ENCODE results near the gene PPP2R3C.
"Not testable (repeated sequence)": the region's sequence is repeated elsewhere in the genome, so short reads cannot be mapped to it uniquely, and the experiment has no call there.

PPP2R3C gene

GRCh38 chr14:35123388-35123703 lies 1.6 kb upstream of the PPP2R3C start:
- DNase-seq, result no peak

GRCh38 chr14:35122696-35123387 lies 1.1 kb upstream of the PPP2R3C start:
- DNase-seq, result no peak

- DNase-seq, result no peak
Measured at GRCh38 chr14:35121026-35121886, 534 bp downstream of the PPP2R3C start.

GRCh38 chr14:35117112-35117511 lies 4.7 kb downstream of the PPP2R3C start:
- DNase-seq, result no peak

- no peak for DNase-seq
Measured at GRCh38 chr14:35116242-35116641, 5.5 kb downstream of the PPP2R3C start.

DNA sequence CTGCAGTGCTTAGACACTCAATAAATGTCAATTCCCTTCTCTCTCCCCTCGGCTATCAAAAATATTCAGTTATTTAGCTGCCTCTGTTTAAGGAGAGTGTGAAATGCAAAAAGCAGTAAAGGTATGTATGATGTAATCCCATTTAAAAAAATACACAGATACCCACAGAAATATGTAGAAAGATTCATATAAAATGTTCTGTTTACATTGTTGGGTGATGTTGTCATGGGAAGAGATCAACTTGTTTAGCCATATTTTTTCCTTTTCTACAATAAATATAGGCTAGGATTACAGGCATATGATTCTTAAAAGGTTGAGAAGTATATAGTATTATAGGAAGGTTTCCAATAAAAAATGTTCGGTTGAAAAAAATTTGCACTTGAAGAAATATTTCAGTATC lies 7.8 kb downstream of the PPP2R3C start:
- DNase-seq, result no peak

DNA sequence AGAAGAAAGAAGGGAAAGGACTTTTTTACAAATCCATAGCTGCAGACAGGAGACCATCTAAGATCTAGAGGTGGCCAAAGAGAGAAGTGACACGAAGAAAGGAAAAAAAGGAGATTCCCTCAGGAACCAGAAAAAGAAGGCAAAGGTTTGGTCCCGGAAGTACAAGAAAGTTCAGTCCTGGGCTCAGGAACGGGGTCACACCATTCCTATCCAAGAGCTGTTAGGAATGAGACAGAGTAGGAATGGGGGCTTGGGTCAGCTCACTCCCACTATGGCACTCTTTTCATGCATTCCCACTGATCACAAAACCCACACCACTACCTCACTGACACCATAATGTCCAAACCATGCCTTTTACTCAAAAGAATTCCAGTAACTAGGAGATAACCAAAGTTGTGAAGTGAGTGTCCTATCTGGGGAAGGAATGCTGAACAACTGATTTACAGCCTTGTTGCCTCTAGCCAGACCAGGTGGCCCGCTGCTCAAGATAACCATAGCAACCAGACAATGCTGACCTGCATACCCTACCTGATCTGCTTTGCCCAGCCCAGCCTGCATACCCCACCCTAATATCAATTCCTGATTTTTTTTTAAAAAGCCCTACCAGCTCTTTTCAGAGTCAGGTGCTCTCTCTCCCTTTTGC lies 8.4 kb downstream of the PPP2R3C start:
- peak; percentile 69 for DNase-seq

DNA sequence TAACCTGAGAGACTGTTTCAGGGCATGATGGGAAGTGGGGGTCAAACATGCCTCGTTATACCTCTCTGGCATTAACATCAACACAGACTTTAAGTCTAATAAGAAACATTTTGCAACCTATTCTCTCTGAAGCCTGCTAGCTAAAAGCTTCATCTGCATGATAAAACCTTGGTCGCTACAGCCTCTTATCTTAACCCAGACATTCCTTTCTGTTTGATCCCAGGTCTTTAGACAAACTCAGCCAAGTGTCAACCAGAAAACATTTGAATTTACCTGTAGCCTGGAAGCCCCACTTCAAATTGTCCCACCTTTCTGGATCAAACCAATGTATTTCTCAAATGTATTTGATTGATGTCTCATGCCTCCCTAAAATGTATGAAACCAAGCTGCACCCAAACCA lies 9.1 kb downstream of the PPP2R3C start:
- no peak for DNase-seq

- no peak for DNase-seq
Measured at GRCh38 chr14:35107866-35108265, 13.9 kb downstream of the PPP2R3C start.

DNA sequence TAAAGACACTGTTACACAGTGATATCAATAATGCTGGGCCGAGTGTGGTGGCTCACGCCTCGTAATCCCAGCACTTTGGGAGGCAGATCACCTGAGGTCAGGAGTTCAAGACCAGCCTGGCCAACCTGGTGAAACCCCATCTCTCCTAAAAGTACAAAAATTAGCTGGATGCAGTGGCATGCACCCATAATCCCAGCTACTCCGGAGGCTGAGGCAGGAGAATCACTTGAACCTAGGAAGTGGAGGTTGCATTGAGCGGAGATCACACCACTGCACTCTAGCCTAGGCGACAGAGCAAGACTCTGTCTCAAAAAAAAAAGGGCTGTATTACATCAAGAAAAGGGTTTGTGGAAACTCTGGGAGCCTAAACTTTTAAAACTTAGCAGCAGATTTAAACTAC lies 27.1 kb downstream of the PPP2R3C start:
- DNase-seq, result not testable (repeated sequence)

DNA sequence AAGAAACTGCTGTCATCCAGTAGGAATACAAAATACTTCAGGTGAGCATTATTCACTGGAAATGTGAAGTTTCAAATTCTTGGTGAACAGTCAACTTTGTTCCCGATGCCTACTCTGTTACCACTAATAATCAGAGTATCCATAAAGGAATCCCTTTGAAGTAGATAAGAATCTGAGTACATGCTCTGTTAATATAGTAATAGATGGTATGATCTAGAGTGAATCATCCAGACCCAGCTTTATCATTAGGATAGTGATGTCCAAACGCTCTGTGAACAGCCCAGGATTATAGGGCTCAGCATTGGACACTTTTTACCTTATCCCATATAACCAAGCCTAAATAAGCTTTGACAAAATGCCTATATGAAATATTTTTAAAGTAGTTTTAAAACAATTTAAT lies 33.3 kb downstream of the PPP2R3C start:
- DNase-seq, result no peak

GRCh38 chr14:35085441-35085840 lies 36.3 kb downstream of the PPP2R3C start:
- DNase-seq, result no peak

DNA sequence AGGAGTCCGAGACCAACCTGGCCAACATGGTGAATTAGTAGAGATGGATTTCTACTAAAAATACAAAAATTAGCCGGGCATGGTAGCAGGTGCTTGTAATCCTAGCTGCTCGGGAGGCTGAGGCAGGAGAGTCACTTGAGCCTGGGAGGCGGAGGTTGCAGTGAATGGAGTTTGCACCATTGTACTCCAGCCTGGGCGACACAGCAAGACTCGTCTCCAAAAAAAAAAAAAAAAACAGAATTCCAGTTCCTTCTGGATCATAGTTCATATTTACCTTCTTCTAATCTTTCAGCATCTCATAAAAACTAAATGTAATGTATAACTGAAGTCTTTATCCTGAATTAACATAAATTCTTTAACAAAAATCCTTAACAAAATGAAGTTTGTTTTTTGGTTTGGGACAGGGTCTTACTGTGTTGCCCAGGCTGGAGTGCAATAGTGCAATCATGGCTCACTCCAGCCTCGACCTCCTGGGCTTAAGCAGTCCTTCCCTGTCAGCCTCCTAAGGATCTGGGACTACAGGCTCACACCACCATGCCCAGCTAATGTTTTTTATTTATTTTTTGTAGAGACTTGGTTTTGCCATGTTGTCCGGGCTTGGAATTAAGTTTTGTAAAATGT lies 38.1 kb downstream of the PPP2R3C start:
- DNase-seq, result no peak

GRCh38 chr14:35079742-35080141 lies 42.0 kb downstream of the PPP2R3C start:
- no peak for DNase-seq

DNA sequence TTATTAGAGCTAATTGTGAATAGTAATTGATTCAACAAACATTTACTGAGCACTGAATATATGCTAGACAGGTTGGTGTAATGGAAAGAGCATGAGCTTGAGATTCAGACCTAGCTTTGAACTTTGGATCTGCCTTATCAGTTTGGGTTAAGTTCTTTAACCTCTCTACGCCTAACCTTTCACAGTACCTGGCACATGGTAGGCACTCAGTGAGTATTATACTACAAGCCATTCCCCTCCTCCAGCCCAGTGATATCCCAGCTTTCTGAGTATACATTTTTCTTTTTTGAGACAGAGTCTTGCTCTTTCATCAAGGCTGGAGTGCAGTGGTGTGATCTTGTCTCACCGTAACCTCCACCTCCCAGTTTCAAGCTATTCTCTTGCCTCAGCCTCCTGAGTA lies 43.7 kb downstream of the PPP2R3C start:
- no peak for DNase-seq

DNA sequence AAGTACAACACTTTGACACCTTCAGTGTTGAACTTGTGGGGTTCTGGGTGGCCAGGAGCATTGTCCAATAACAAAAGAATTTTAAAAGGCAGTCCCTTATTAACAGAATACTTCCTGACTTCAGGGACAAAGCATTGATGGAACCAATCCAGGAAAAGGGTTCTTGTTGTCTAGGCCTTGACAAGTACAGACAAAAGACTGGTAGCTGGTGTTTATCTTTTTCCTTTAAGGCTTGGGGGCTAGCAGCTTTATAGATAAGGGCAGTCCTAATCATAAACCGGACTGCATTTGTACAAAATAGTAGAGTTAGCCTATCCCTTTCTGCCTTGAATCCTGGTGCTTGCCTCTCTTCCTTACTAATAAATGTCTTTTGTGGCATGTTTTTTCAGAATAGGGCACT lies 48.3 kb downstream of the PPP2R3C start:
- DNase-seq, result no peak

DNA sequence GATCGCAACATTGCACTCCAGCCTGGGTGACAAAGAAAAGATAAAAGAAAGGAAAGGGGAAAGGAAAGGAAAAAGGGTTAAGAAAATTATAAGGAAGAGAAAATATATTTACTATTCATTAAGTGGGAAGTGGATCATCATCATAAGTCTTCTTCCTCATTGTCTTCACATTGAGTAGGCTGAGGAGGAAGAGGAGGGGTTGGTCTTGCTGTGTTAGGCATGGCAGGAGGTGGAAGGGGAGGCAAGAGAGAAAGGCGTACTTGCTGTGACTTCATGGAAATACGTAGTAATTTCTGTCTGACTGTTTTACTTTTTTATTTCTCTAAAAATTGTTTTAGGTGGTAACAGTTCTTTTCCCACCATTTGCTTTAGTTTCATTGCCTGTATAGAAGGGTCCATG lies 49.6 kb downstream of the PPP2R3C start:
- no peak for DNase-seq

DNA sequence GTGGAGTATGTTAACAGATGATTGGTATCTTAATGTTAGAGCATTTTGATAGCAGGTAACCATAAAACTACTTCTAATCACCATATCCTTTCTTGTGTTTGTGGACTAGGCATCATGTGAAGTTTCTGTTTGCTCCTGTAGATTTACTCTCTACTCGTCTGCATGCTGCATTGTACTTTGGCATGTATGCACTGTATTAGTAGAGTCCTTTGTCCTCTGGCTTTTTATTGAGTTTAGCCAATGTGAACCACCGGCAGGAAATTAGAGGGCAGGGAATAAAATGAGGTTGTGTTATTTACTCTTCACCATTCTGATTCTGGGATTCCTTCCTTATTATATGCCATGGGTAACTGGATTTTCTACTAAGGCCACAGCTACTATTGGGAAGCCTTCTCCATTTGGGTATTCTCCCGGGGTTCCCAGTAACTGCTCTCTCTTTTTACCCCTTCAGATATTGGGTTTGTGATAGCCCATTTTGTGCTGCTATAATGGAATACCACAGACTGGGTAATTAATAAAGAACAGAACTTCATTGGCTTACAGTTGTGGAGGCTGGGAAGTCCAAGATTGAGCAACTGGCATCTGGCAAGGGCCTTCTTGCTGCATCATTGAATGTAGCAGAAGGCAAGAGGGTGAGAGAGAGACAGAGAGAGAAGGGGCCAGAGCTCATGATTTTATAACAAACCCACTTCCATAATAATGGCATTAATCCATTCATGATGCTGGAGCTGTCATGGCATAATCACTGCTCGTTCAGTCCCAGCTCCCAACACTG lies 53.4 kb downstream of the PPP2R3C start:
- no peak for DNase-seq

DNA sequence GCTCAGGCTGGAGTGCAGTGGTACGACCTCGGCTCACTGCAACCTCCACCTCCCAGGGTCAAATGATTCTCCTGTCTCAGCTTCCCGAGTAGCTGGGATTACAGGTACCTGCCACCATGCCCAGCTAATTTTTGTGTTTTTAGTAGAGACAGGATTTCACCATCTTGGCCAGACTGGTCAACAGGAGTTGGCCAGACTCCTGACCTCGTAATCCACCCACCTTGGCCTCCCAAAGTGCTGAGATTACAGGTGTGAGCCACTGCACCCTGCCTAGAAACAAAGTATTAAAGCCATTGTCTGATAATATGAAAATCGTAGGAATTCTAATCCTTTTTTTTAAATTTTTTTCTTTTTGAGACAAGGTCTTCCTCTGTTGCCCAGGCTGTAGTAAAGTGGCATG lies 56.1 kb downstream of the PPP2R3C start:
- DNase-seq, result not testable (repeated sequence)

DNA sequence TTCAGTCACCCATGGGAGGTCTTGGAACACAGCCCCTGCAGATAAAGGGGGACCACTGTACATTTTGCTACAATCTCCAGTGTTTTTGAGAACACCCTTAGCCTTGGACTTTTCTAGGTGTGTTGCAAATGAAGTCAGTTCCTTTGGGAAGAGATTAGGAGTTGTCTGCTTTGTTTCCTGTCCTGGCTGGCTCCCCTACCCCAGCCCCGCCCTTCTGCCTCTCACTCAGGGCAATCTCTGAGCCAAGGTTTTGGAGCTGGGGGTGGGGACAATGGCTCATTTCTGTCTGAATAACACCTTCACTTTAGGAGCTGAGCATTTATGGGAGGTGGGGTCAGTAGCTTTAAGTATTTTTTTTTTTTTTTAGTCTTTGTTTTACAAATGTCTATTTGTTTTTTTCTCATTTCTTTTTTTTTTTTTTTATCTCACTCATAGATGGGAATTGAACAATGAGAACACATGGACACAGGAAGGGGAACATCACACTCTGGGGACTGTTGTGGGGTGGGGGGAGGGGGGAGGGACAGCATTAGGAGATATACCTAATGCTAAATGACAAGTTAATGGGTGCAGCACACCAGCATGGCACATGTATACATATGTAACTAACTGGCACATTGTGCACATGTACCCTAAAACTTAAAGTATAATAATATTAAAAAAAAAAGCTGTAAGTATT lies 60.5 kb downstream of the PPP2R3C start:
- peak; percentile 79 for DNase-seq

GRCh38 chr14:35052637-35053036 lies 69.2 kb downstream of the PPP2R3C start:
- DNase-seq, result no peak

GRCh38 chr14:35051796-35052195 lies 70.0 kb downstream of the PPP2R3C start:
- no peak for DNase-seq
